Measurements from ENCODE around the gene RIPK4.

DNA sequence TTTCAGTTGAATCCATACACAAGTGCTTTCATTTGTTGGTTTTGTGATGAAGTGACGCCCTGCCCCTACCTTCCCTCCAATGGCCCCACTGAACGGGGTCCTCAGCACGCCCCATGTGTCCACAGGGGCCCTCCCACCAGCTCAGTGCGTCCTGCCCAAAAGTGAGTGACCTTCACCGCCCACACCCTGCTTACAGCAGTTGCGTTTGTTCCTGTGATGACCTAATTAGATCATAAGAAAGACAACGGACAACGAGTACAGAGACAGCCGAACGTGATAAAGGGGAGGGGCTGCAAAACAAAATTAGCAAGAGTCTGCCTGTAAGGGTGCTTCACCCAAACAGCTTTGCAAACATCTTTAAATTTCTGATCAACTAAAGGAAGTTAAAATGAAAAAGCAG lies 38.2 kb upstream of the RIPK4 start:
- TF ChIP-seq, protein P1, sequence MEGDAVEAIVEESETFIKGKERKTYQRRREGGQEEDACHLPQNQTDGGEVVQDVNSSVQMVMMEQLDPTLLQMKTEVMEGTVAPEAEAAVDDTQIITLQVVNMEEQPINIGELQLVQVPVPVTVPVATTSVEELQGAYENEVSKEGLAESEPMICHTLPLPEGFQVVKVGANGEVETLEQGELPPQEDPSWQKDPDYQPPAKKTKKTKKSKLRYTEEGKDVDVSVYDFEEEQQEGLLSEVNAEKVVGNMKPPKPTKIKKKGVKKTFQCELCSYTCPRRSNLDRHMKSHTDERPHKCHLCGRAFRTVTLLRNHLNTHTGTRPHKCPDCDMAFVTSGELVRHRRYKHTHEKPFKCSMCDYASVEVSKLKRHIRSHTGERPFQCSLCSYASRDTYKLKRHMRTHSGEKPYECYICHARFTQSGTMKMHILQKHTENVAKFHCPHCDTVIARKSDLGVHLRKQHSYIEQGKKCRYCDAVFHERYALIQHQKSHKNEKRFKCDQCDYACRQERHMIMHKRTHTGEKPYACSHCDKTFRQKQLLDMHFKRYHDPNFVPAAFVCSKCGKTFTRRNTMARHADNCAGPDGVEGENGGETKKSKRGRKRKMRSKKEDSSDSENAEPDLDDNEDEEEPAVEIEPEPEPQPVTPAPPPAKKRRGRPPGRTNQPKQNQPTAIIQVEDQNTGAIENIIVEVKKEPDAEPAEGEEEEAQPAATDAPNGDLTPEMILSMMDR (IDR thresholded peaks at IDR 0.05) = no peak
- TF ChIP-seq POLR2A (IDR thresholded peaks at IDR 0.05) = no peak
- no peak for TF ChIP-seq EP300 (IDR thresholded peaks at IDR 0.05; ENCODE audit: low read depth)

Measured in transverse colon (tissue), 3 donors.